T47D (cell line): ENCODE data around the gene HAPLN3.

Experiments
- DNase-seq, 2 experiments: peaks; one replicate each; pipeline versions ENCODE4 v3.0.0 to v3.0.0-alpha.2; 2011 to 2012; ENCODE audit warnings: low read depth in 1 of 2, low spot score in 1 of 2
- JUND ChIP-seq: IDR thresholded peaks from 2 replicates; pipeline ENCODE4 v1.6.1; 2012; ENCODE audit warnings: low read depth
- in situ Hi-C: cut with HindIII; loops from 2 replicates; pipeline ENCODE4 v1.10.0; 2016; ENCODE audit warnings: low sequenced_read_pairs, low pct_unique_long_range_greater_than_20kb

The HAPLN3 gene

GRCh38 chr15:88897456-88898194 lies 2.3 kb upstream of the HAPLN3 start:
- TF ChIP-seq JUND, result no peak
- peak; percentile 81 to 83 for DNase-seq
- in situ Hi-C loops, result no loop called here

- no peak for DNase-seq
- TF ChIP-seq JUND, result no peak
- in situ Hi-C loops, result no loop called here
These were observed 1.8 kb upstream of the HAPLN3 start for GRCh38 chr15:88897142-88897455.

- in situ Hi-C loops, result no loop called here
- TF ChIP-seq JUND, result no peak
These were observed 1.1 kb upstream of the HAPLN3 start for GRCh38 chr15:88896333-88897033.

GRCh38 chr15:88894348-88894818 lies 961 bp downstream of the HAPLN3 start:
- in situ Hi-C loops, result no loop called here
- DNase-seq, result peak; percentile 63 to 65
- TF ChIP-seq JUND, result no peak

More at GRCh38 chr15:88896333-88897033, 1.1 kb upstream of the HAPLN3 start:
- no peak for DNase-seq

GRCh38 chr15:88891540-88892254 lies 3.6 kb downstream of the HAPLN3 start:
- in situ Hi-C loops, result no loop called here
- DNase-seq, result no peak
- TF ChIP-seq JUND, result no peak

GRCh38 chr15:88890495-88890894 lies 4.8 kb downstream of the HAPLN3 start:
- no peak for DNase-seq
- no peak for TF ChIP-seq JUND
- in situ Hi-C loops, result no loop called here

- TF ChIP-seq JUND, result no peak
- in situ Hi-C loops, result no loop called here
- DNase-seq, result no peak
These were observed 6.6 kb downstream of the HAPLN3 start for GRCh38 chr15:88888719-88889118.

- no peak for TF ChIP-seq JUND
- in situ Hi-C loops, result no loop called here
- DNase-seq, result no peak
These were observed 8.2 kb downstream of the HAPLN3 start for GRCh38 chr15:88887068-88887580.

- no peak for DNase-seq
- TF ChIP-seq JUND, result no peak
- in situ Hi-C loops, result no loop called here
These were observed 12.6 kb downstream of the HAPLN3 start for GRCh38 chr15:88882785-88883184.

- no peak for DNase-seq
- TF ChIP-seq JUND, result no peak
These were observed 13.6 kb downstream of the HAPLN3 start for GRCh38 chr15:88881775-88882174.

GRCh38 chr15:88880944-88881740 lies 14.2 kb downstream of the HAPLN3 start:
- no peak for DNase-seq
- TF ChIP-seq JUND, result no peak
- in situ Hi-C loops, result no loop called here

More at GRCh38 chr15:88881775-88882174, 13.6 kb downstream of the HAPLN3 start:
- in situ Hi-C loops, result no loop called here

GRCh38 chr15:88878720-88879184 lies 16.6 kb downstream of the HAPLN3 start:
- DNase-seq, result peak; percentile 80 to 88
- TF ChIP-seq JUND, result no peak
- in situ Hi-C loops, result no loop called here
